Fibroblast of skin of abdomen (primary cell): ENCODE measurements around the gene BTN2A1. TPM values are rescaled to one million over a fixed set of nuclear protein-coding genes. Genes with fewer than 3 reads are reported as not detected.
A peak's percentile ranks its signal among the peaks of the same experiment; 100 is the strongest.
"Not testable (repeated sequence)": the region's sequence is repeated elsewhere in the genome, so short reads cannot be mapped to it uniquely, and the experiment has no call there.

Source experiments
- DNase-seq: peaks from one replicate; pipeline ENCODE4 v3.0.0-alpha.2; 2013
- polyA plus RNA-seq, 2 experiments: library from polyadenylated mRNA; unstranded; fragments of 120-200 nt; gene quantifications; one replicate each; pipeline ENCODE4 v1.2.1, GENCODE V29; 2013; ENCODE audit not compliant: insufficient read length in 2 of 2

Gene BTN2A1
- polyA plus RNA-seq (2013, experiment 1 of 2; ENCODE audit: insufficient read length): 19.4 TPM
- 18.6 TPM for polyA plus RNA-seq (2013, experiment 2 of 2; ENCODE audit: insufficient read length)

DNA sequence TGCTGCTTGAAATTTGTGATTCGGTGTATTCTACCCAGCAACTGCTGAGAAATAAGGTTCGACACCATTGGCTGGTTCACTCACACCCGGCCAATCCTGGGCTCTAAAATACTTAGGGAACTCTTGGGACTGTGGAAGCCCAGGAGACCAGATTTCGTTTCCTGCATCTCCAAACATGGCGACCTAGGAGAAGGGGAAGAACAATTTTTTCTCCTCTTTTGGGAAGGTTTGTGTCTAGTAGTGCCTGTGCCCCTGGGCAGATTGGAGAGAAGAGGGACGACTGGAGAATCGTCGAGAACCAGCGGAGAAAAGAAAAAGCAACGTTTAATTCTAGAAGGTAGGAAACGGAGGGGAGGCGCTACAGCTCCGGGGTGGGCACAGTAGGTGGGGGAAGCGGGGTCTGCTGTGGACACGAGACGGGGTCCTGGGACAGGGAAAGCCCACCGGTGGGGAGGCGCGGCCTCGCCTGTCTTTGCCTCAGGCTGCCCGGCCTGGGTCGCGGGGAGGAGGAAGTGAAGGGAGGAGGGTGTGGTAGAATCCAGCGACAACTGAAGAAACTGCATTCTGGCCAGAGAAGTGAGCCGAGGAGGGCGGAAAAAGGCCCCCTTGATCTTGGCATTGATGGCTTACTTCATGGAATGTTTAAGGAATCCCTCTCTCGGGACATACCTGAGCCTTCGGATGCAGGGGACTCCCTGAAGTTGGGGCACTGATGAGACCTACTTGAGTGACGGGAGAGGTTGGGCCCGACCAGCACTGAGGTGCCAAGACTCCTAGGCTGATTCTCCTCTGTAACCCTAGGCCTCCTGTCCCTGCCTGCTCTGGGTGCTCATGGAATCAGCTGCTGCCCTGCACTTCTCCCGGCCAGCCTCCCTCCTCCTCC lies at the start of gene BTN2A1:
Gene BTN2A1, plus strand, starts transcription at position 150 of the 883 bp plus-strand sequence. Its CDS starts 682 bp downstream, at position 832.
- peak; percentile 93 for DNase-seq

DNA sequence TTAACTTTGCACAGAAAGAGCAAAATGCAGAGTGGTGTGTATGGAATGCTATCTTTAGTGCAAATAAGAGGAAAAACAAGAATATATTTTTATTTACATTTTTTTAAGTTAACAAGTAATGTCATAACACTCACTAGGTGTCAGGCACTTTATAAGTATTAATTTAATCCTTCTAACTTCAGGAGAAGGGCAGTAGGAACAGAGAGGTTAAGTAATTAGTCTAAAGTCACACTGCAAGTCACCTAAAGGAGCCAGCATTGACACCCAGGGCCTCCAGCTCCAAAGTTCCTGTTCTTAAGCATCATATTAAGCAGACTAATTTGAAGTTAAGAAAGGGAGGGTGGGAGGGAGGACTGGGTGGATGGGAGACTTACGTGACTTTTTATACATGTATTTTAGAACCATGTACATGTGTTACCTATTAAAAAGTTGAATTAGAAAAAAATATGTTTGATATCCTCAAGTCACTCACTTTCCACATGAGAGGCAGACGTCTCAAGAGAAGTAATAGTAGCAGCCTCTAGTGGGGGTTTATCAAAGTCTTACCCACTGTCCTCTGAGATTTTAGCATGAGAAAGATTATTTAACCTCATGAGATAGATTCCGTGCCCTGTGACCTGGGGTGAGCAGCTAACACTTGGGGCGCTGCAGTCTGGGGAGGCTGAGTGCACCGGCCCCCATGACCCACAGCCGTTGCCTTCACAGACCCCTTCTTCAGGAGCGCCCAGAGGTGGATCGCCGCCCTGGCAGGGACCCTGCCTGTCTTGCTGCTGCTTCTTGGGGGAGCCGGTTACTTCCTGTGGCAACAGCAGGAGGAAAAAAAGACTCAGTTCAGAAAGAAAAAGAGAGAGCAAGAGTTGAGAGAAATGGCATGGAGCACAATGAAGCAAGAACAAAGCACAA lies 48.7 kb upstream of the BTN2A1 start:
- DNase-seq: no peak

DNA sequence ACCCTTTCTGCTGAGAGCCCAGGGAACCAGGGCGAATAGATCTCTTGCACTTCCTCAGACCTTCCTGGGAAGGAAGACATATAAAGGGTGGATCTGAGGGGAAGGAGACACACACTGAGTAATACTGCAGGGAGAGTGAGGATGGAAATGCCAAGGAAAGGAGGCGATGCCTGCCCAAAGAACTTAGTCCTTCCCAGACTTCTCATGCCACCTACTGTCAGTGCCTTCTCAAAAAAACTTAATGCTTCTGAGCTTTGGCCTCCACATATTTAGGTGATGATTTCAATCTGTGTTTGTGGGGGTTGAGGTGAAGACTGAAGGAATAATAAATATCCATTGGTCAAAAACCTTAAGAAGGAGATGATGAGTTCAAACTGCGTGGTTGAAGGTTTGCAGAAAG lies 46.0 kb upstream of the BTN2A1 start:
- no peak for DNase-seq

DNA sequence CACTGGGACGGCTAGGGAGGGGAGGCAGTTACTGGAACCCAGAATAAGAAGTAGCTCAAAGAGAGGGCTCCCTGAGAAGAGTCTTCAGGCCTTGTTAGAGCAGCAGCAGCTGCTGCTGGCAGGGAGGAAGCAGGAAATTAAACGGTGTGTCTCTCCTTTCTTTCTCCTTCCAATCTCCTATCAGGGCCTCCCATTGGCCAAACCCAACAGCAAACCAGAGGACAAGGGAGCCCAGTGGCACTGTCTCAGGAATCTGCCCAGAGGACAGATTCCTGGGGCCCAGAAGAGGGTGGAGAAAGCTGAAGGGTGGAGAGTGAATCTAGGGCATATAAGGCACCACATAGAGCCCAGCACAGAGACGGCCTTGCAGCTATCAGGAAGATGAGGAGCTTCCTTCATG lies 45.5 kb upstream of the BTN2A1 start:
- no peak for DNase-seq

DNA sequence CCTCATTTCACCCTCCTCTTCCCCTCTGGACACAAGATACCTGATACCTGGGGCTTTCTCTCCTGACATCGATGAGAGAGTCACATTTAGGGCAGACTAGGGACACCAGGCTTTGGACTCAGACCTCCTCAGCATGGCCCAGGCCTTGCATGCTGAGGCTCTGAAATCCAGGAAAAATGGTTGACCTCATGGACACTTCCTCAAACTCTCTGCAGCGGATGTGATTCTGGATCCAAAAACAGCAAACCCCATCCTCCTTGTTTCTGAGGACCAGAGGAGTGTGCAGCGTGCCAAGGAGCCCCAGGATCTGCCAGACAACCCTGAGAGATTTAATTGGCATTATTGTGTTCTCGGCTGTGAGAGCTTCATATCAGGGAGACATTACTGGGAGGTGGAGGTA lies 44.8 kb upstream of the BTN2A1 start:
- no peak for DNase-seq

DNA sequence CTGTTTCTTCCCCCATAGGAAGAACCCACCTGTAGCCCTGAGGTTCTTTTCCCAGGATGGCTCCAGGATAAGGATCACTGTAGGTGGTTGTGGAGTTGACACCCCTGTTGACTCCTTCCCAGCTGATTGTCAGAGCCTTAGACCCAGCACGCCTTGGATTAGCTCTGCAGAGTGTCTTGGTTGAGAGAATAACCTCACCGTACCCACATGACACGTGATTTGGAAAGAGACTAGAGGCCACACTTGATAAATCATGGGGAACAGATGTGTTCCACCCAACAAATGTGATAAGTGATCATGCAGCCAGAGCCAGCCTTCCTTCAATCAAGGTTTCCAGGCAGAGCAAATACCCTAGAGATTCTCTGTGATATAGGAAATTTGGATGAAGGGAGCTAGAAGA lies 43.5 kb upstream of the BTN2A1 start:
- no peak for DNase-seq

DNA sequence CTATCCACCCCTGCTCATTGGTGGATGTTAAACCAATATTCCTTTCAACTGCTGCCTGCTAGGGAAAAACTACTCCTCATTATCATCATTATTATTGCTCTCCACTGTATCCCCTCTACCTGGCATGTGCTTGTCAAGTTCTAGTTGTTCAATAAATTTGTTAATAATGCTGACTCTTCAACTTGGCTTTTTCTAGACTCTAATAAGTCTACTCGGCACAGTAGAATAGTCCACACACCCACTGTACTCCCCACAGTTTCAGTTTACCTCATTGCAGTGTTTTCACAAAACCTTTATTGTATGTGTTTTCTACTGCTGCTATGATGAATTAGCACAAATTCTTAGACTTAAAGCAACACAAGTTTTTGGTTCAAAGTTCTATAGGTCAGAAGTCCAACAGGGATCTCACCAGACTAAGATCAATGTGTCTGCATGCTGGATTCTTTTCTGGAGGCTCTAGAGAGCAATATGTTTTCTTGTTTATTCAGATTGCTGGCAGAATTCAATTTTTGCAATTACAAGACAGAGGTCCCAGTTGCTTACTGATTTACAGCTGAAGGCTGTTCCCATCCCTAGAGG lies 42.6 kb upstream of the BTN2A1 start:
- DNase-seq: no peak

DNA sequence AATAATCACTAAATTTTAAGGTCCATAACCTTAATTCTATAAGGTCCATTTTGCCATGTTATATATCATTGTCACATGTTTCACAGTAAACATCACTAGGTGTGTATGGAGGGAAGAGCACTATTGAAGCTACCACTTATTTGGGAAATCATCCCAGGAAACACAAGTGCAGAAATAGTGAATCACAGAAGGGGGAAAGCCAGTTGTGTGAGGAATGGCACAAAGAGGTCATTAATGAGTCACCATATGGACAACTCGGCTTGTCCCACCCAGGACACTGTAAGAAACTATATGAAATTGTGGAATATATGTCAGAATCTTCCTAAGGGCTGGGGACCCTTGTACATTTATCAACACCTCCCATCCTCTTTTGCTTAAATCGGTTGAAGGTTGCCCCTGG lies 42.0 kb upstream of the BTN2A1 start:
- DNase-seq: no peak

DNA sequence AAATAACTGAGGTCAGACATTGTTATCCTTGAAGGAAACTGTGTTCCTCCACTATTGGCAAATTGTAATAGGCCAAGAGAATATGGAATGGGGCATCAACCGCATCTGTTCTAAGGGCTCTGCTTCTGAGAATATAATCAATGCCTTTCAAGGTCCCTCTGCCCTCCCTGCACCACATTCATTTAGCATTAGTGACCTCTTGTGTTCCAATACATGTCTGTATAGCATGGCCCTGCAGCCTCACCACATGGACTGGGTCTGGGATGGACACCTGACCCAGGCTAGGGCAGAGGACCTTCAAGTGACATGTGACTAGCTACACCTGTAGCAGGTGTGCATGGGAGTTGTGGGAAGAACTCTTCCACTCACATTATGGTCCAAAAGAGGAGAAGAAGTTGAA lies 41.5 kb upstream of the BTN2A1 start:
- DNase-seq: no peak

DNA sequence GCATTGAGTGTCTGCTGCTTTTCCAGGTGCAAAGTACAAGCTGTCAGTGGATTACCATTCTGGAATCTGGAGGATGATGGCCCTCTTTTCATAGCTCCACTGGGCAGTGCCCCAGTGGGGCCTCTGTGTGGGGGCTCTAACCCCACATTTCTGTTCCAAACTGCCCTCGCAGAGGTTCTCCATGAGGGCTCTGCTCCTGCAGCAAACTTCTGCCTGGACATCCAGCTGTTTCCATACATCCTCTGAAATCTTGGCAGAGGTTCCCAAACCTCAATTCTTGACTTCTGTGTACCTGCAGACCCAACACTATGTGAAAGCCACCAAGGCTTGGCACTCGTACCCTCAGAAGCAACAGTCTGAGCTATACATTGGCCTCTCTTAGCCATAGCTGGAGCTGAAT lies 39.7 kb upstream of the BTN2A1 start:
- DNase-seq: not testable (repeated sequence)

DNA sequence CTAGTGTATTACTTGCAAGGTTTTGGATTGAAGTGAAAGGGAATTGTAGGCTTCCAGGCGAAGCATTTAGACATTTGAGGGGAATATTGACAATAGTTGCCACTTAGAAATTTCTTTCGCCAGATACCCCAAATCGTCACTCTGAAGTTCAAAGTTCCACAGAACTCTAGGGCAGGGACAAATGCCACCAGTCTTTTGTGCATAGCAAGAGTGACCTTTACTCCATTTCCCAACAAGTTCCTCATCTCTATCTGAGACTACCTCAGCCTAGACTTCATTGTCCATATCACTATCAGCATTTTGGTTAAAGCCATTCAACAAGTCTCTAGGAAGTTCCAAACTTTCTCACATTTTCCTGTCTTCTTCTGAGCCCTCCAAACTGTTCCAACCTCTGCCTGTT lies 39.0 kb upstream of the BTN2A1 start:
- not testable (repeated sequence) for DNase-seq

DNA sequence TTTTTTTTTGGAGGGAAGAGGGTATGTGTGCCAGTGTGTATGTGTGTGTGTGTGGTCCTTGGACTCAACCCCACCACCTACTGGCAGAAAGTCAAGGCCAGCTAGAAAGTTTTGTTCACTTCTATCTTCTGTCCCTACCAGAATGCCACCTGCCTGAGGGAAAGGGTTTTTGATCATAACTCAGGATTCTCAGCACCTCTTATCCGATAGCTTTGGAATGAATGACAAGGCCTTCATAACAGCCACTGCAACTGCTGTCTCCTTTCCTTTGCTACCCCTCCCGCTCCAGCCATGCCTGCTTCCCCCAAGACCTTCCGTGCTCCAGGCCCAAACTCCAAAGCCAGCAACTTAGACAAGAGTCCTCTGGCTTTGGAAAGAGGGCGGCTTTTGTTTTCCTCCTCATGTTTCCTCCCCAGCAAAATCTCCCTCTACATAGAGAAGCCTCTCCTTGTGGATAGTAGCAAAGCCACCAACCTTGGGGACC lies 37.0 kb upstream of the BTN2A1 start:
- peak; percentile 48 for DNase-seq

DNA sequence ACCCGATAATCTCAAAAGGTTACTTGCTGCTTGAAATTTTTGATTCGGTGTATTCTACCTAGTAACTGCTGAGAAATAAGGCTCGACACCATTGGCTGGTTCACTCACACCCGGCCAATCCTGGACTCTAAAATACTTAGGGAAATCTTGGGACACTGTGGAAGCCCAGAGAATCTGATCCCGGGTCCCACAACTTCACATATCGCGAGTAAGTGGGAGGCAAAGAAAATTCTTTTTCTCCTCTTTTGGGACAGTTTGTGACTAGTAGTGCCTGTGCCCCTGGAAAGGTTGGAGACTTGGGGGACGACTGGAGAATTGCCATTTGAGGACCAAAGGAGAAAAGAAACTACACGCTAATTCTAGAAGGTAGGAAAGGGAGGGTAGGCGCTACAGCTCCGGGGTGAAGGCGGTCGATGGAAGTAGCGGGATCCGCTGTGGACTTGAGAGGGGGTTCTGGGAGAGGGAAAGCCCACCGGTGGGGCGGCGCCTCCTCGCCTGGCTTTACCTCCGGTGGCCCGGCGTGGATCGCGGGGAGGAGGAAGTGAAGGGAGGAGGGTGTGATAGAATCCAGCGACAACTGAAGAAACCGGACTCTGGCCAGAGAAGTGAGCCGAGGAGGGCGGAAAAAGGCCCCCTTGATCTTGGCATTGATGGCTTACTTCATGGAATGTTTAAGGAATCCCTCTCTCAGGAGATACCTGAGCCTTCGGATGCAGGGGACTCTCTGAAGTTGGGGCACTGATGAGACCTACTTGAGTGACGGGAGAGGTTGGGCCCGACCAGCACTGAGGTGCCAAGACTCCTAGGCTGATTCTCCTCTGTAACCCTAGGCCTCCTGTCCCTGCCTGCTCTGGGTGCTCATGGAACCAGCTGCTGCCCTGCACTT lies 36.3 kb upstream of the BTN2A1 start:
- peak; percentile 91 for DNase-seq

DNA sequence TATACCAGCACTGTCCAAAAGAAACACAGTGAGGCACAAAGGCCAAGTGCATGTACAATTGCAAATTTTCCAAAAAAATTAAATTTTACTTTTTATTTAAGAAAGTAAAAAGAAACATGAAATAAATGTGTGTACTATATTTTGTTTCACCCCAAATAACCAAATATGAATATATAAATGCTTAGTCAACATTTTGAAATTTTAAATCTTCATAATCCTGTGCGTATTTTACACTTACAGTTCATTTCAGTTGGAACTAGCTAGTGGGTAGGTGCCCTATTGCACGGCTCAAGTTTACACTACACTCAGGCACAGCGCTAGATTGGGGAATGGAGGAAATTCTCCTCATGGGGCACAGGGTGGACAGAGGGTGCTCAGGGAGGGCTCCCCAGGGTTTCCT lies 35.4 kb upstream of the BTN2A1 start:
- no peak for DNase-seq

DNA sequence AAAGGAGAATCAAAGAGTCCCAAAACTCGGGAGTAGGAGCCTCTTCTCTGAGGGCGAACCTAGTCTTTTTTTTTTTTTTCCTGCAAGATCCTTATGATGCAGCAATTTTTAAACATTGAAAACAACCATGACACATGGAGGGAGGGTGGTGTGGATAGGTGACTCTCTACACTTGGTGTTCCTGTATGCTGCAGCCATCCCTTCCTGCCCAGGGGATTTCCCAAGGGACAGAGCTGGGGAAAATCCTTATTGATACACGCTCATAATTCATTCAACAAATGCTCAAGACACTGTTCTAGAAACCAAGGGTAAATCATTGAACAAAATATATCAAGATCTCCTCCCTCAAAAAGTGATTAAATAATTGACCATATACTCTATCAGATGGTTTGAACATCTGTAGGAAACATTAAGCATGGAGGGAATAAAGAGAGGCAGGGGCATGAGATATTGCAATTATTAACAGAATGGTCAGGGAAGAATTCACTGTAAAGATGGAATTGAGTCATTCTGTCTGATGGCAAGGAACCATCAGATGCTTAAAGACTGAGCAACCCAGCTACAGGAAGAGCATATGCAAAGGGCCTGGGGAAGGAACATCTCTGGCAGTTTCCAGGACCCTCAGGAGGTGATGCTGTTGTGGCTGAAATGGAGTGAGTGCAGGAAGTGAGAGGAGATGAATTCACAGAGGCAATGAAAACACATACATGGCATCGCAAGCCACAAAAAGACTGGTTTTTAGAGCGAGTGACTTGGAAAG lies 30.9 kb upstream of the BTN2A1 start:
- no peak for DNase-seq

DNA sequence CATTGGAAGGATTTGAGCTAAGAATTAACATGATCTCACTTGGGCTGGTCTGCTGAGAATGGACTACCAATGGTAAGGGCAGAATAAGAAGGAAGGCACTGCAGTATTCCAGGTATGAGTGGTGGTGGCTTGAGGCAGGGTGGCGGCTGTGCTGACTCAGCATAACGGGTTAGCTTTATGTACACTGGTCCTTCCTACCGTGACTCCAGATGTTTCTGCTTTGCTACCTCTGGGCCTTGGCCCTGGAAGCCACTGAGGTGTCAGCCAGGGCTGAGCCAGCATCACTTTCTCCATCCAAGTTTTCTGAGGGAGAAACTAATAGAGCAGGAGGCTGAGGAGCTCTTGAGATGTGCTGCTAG lies 30.3 kb upstream of the BTN2A1 start:
- DNase-seq: no peak

DNA sequence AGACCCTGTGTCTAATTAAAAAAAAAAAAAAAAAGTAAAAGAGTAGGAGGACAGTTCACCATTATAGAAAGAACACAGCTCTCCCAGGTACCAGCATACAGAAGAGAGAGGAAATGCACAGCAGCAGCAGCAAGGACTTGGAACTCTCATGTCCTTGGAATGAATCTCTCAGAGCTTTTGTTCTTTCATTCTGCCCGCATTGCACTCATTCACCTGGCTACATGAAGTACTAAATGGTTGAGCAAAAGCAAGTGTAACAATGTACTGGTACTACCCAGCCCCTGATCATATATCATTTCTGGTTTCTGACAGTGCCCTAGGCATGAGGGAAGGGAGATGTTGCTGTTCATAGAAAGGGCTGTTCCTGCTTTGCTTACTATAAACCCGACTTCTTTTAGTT lies 29.5 kb upstream of the BTN2A1 start:
- DNase-seq: no peak

DNA sequence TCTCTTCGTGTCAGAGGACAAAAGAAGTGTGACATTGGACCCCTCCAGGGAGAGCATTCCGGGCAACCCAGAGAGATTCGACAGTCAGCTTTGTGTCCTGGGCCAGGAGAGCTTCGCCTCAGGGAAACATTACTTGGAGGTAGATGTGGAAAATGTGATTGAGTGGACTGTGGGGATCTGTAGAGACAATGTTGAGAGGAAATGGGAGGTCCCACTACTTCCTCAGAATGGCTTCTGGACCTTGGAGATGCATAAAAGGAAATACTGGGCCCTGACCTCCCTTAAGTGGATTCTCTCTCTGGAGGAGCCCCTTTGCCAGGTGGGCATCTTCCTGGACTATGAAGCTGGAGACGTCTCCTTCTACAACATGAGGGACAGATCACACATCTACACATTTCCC lies 27.0 kb upstream of the BTN2A1 start:
- no peak for DNase-seq

DNA sequence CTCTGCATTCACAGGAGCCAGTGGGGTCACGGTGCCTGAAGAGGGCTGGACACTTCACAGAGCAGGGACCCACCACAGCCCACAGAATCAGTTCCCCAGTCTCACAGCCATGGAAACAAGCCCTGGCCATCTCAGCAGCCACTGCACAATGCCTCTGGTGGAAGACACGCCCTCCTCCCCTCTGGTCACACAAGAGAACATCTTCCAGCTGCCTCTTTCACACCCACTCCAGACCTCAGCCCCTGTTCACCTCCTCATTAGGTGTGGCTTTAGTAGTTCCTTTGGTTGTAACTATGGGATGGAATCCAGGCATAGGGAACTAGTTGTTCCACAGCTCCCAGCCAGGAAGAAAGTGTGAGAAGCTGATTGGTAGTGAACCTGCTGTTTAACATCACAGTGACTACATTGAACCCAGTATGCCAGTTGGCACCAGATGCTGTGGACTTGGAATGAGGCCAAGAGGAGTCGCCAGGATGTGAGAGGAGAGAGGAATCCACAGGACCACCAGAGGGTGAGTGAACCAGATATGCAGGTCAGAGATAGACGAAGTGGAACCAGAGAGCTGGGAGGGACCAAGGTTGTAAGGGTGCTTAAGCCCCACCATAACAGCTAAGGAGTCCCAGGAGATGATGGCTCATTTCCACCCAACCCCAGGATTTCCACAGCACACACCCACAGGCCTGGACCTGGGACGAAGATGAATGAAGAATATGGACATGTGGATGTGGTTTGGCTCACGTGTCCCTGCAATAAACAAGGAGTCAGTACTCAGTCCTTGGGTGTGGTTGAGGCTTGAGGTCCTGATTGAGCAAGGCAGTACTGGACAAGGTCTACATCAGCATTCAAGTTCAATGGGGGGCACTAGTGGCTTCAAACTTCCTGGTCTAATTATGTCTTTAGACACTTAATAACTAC lies 26.2 kb upstream of the BTN2A1 start:
- no peak for DNase-seq

DNA sequence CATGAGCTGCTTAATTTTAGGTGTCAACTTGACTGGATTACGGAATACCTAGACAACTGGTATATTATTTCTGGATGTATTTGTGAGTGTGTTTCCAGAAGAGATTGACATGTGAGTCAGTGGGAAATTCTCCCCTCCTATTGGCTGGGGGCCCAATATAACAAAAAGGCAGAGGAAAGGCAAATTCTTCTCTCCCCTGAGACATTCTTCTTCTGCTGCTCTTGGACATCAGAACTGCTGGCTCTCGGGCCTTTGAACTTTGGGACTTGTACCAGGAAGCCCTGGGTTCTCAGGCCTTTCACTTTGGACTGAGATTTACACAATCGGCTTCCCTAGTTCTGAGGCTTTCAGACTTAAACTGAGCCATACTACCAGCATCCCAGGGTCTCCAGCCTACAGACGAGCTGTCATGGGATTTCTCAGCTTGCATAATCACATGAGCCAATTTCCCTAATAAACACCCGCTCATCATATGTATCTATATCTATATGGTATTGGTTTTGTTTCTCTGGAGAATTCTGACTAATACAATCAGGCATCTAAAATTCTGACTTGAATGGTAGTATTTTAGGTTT lies 25.0 kb upstream of the BTN2A1 start:
- DNase-seq: peak; percentile 74
